ENCODE measurements around the gene ZFP62. TPM values are rescaled to one million over a fixed set of nuclear protein-coding genes. Genes with fewer than 3 reads are reported as not detected.

The ZFP62 gene
- total RNA-seq, 1 experiment from 2014 or later = 30.7 TPM

DNA sequence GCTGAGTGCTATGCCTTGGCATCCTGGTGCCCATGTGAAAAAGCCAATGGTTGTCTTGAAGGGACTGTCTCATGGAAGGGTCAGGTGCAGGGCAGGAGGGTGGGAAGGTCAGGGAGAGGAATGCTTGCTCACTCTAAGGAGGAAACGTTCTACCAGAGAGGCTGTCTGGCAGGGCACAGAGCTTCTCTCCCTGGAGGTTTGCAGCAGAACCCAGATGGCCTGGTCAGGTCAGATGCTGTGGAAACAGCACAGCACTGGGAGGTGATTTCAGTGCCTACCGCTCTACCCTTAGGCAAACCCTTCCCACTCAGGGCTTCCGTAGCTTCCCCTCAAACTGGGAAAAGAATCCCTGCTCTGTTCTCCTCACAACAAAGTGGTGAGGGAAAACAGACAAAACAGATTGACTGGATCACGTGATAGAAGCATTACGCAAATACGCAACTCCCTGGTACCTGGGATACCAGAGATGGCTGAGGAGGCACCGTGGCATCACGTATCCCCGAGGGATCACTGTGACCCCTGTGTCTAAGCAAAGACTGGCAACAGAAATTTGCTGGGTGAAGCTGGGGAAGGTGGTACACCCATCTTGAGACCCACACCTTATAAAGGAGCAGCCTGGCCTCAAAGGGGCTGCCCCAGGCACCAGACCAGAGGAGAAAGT, 54.6 kb downstream of the ZFP62 start:
- ChIA-PET CTCF (no interaction called here), POLR2A (no interaction called here), RAD21 (ENCODE audit: low non-redundant PET in 1 of 2, low total read pairs in 2 of 2, uncharacterized antibody in 2 of 2, unreplicated experiment in 2 of 2) (no interaction called here)
- Histone ChIP-seq H3K36me3 (ENCODE audit: control insufficient read depth in 1 of 2, insufficient read depth in 2 of 2, low read length in 2 of 2) (peaks cover 0 to 5% of the 10 kb centered on the region in 2 experiments; a peak in 1 of 4 replicates), H2AFZ (ENCODE audit: low read depth, low read length, poor library complexity, severe bottlenecking) (no peak overlapping the region), H3K9me2 (ENCODE audit: insufficient read depth) (no peaks in the 10 kb centered on the region), H3K9me3 (ENCODE audit: control insufficient read depth in 1 of 2, insufficient read depth in 1 of 2, low read depth in 1 of 2, low read length in 2 of 2) (no peaks in the 10 kb centered on the region), H3K27me3 (ENCODE audit: insufficient read depth, low read length) (no peaks in the 10 kb centered on the region), H3K27ac (ENCODE audit: low read depth, low read length) (no peak overlapping the region), H3K4me3 (replicated peaks in 1 of 2; ENCODE audit: low read depth in 1 of 2, low read length in 2 of 2) (no peak overlapping the region), H3K4me1 (ENCODE audit: control insufficient read depth in 1 of 2, insufficient read depth in 2 of 2, low read length in 2 of 2) (peaks cover 19 to 39% of the 10 kb centered on the region in 2 experiments), H3K79me2 (ENCODE audit: insufficient read depth, low read length) (peaks cover 31% of the 10 kb centered on the region), H3K9ac (ENCODE audit: low read length) (no peak overlapping the region), H4K20me1 (ENCODE audit: insufficient read depth) (no peaks in the 10 kb centered on the region; the same call in 1 of the 2 replicates), H3K4me2 (ENCODE audit: low read length) (no peak overlapping the region)
- DNase-seq (ENCODE audit: low read depth, low spot score) = no peak
- no peak for TF ChIP-seq ZFX (IDR thresholded peaks at IDR 0.05)
- no peak for TF ChIP-seq CBX3 (IDR thresholded peaks at IDR 0.05; ENCODE audit: low read depth)
- TF ChIP-seq, protein P1, sequence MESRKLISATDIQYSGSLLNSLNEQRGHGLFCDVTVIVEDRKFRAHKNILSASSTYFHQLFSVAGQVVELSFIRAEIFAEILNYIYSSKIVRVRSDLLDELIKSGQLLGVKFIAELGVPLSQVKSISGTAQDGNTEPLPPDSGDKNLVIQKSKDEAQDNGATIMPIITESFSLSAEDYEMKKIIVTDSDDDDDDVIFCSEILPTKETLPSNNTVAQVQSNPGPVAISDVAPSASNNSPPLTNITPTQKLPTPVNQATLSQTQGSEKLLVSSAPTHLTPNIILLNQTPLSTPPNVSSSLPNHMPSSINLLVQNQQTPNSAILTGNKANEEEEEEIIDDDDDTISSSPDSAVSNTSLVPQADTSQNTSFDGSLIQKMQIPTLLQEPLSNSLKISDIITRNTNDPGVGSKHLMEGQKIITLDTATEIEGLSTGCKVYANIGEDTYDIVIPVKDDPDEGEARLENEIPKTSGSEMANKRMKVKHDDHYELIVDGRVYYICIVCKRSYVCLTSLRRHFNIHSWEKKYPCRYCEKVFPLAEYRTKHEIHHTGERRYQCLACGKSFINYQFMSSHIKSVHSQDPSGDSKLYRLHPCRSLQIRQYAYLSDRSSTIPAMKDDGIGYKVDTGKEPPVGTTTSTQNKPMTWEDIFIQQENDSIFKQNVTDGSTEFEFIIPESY (IDR thresholded peaks at IDR 0.05; ENCODE audit: extremely low read depth, insufficient replicate concordance, low read length) = no peak
- TF ChIP-seq, protein P2, sequence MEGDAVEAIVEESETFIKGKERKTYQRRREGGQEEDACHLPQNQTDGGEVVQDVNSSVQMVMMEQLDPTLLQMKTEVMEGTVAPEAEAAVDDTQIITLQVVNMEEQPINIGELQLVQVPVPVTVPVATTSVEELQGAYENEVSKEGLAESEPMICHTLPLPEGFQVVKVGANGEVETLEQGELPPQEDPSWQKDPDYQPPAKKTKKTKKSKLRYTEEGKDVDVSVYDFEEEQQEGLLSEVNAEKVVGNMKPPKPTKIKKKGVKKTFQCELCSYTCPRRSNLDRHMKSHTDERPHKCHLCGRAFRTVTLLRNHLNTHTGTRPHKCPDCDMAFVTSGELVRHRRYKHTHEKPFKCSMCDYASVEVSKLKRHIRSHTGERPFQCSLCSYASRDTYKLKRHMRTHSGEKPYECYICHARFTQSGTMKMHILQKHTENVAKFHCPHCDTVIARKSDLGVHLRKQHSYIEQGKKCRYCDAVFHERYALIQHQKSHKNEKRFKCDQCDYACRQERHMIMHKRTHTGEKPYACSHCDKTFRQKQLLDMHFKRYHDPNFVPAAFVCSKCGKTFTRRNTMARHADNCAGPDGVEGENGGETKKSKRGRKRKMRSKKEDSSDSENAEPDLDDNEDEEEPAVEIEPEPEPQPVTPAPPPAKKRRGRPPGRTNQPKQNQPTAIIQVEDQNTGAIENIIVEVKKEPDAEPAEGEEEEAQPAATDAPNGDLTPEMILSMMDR (IDR thresholded peaks at IDR 0.05 in 2 of 3, conservative IDR thresholded peaks at IDR 0.05 in 1 of 3; ENCODE audit: borderline replicate concordance in 1 of 3, insufficient read depth in 1 of 3, low read depth in 2 of 3, low read length in 2 of 3) = no peak
- TF ChIP-seq YY1 (IDR thresholded peaks at IDR 0.05; ENCODE audit: extremely low read depth, insufficient replicate concordance, low read depth, low read length) = no peak
- TF ChIP-seq EGR1 (IDR thresholded peaks at IDR 0.05; ENCODE audit: low read depth) = no peak
- no peak for TF ChIP-seq SIN3A (IDR thresholded peaks at IDR 0.05; ENCODE audit: low read depth)
- TF ChIP-seq MAX (IDR thresholded peaks at IDR 0.05) = no peak
- no peak for TF ChIP-seq SP1 (IDR thresholded peaks at IDR 0.05; ENCODE audit: low read depth)
- no peak for TF ChIP-seq POLR2A (IDR thresholded peaks at IDR 0.05; ENCODE audit: borderline replicate concordance, extremely low read depth, insufficient read depth, insufficient read length)
- no peak for TF ChIP-seq JUND (IDR thresholded peaks at IDR 0.05)
- TF ChIP-seq EZH2 (IDR thresholded peaks at IDR 0.05) = no peak
- TF ChIP-seq, protein P3, sequence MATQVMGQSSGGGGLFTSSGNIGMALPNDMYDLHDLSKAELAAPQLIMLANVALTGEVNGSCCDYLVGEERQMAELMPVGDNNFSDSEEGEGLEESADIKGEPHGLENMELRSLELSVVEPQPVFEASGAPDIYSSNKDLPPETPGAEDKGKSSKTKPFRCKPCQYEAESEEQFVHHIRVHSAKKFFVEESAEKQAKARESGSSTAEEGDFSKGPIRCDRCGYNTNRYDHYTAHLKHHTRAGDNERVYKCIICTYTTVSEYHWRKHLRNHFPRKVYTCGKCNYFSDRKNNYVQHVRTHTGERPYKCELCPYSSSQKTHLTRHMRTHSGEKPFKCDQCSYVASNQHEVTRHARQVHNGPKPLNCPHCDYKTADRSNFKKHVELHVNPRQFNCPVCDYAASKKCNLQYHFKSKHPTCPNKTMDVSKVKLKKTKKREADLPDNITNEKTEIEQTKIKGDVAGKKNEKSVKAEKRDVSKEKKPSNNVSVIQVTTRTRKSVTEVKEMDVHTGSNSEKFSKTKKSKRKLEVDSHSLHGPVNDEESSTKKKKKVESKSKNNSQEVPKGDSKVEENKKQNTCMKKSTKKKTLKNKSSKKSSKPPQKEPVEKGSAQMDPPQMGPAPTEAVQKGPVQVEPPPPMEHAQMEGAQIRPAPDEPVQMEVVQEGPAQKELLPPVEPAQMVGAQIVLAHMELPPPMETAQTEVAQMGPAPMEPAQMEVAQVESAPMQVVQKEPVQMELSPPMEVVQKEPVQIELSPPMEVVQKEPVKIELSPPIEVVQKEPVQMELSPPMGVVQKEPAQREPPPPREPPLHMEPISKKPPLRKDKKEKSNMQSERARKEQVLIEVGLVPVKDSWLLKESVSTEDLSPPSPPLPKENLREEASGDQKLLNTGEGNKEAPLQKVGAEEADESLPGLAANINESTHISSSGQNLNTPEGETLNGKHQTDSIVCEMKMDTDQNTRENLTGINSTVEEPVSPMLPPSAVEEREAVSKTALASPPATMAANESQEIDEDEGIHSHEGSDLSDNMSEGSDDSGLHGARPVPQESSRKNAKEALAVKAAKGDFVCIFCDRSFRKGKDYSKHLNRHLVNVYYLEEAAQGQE (IDR thresholded peaks at IDR 0.05; ENCODE audit: low read depth) = no peak
- no peak for TF ChIP-seq TCF7L2 (IDR thresholded peaks at IDR 0.05; ENCODE audit: borderline replicate concordance, extremely low read depth, insufficient read depth, insufficient read length)
- TF ChIP-seq ELF1 (IDR thresholded peaks at IDR 0.05; ENCODE audit: borderline replicate concordance, low read depth) = no peak
- TF ChIP-seq POLR2AphosphoS5 (IDR thresholded peaks at IDR 0.05; ENCODE audit: low read depth, low read length) = no peak
- TF ChIP-seq FOSL1 (IDR thresholded peaks at IDR 0.05; ENCODE audit: low read depth) = no peak
- no peak for TF ChIP-seq CEBPB (IDR thresholded peaks at IDR 0.05; ENCODE audit: low read depth)
- TF ChIP-seq ZNF274 (IDR thresholded peaks at IDR 0.05; ENCODE audit: low read depth, low read length) = no peak
- intact Hi-C loops (cut with micrococcal nuclease) = no loop called here
- BruUV-seq (replicated peaks) = no TSS peak
- no peak for ATAC-seq
